ENCODE data around the gene ADAM8. TPM values are rescaled to one million over a fixed set of nuclear protein-coding genes. Genes with fewer than 3 reads are reported as not detected.

The ADAM8 gene
- total RNA-seq, 1 experiment from 2014 or later = 3.7 TPM

GRCh38 chr10:133299224-133299623 is 22.6 kb upstream of the ADAM8 start:
- ChIA-PET POLR2A (no interaction called here), CTCF (interaction anchor here (0.7 kb wide), 1 partner anchor 42 kb away, joined by 4 read pairs; no protein-coding TSS in a partner anchor)
- H3K36me3 ChIP-seq (ENCODE audit: control insufficient read depth, insufficient read depth, low read length) = peaks cover 7% of the 10 kb centered on the region; the same call in 1 of the 2 replicates

GRCh38 chr10:133298466-133298865 is 21.8 kb upstream of the ADAM8 start:
- in situ Hi-C loops (cut with HindIII; ENCODE audit: low pct_unique_long_range_greater_than_20kb, low sequenced_read_pairs) = no loop called here
- no peaks in the 10 kb centered on the region for H3K27me3 ChIP-seq (ENCODE audit: control insufficient read depth, insufficient read depth, low read length)

More at GRCh38 chr10:133299224-133299623, 22.6 kb upstream of the ADAM8 start:
- no peaks in the 10 kb centered on the region for H3K4me1 ChIP-seq (ENCODE audit: control insufficient read depth, insufficient read depth, low read length)
- no peak overlapping the region for H3K27ac ChIP-seq (ENCODE audit: low read length)
- ATAC-seq (no peak), DNase-seq (ENCODE audit: low read depth, low spot score) (no peak)
- no peaks in the 10 kb centered on the region for H3K9me3 ChIP-seq (ENCODE audit: control insufficient read depth, insufficient read depth, low read depth, low read length)
- intact Hi-C loops (cut with micrococcal nuclease; ENCODE audit: unreplicated experiment) (no loop called here), in situ Hi-C loops (cut with HindIII; ENCODE audit: low pct_unique_long_range_greater_than_20kb, low sequenced_read_pairs) (no loop called here)
- BruUV-seq (replicated peaks) = no TSS peak
- TF ChIP-seq POLR2AphosphoS5 (IDR thresholded peaks at IDR 0.05; ENCODE audit: low read depth, low read length) (no peak), SIN3A (IDR thresholded peaks at IDR 0.05; ENCODE audit: borderline replicate concordance, insufficient read depth, low read depth, low read length) (no peak), TCF7L2 (IDR thresholded peaks at IDR 0.05; ENCODE audit: low read depth, low read length) (no peak), REST (IDR thresholded peaks at IDR 0.05; ENCODE audit: insufficient read depth in 1 of 2, low read depth in 2 of 2, low read length in 1 of 2) (no peak), CTCF (IDR thresholded peaks at IDR 0.05) (no peak)
- H3K27me3 ChIP-seq (ENCODE audit: control insufficient read depth, insufficient read depth, low read length) = no peaks in the 10 kb centered on the region
- H3K4me3 ChIP-seq (ENCODE audit: low read depth in 2 of 2, low read length in 2 of 2) = no peak overlapping the region

More at GRCh38 chr10:133298466-133298865, 21.8 kb upstream of the ADAM8 start:
- Histone ChIP-seq H3K9me3 (ENCODE audit: control insufficient read depth, insufficient read depth, low read depth, low read length) (no peaks in the 10 kb centered on the region), H3K4me1 (ENCODE audit: control insufficient read depth, insufficient read depth, low read length) (no peaks in the 10 kb centered on the region), H3K27ac (ENCODE audit: low read length) (no peak overlapping the region), H3K4me3 (ENCODE audit: low read depth in 2 of 2, low read length in 2 of 2) (no peak overlapping the region), H3K36me3 (ENCODE audit: control insufficient read depth, insufficient read depth, low read length) (peaks cover 7% of the 10 kb centered on the region; the same call in 1 of the 2 replicates)
- TF ChIP-seq TCF7L2 (IDR thresholded peaks at IDR 0.05; ENCODE audit: low read depth, low read length) (no peak), REST (IDR thresholded peaks at IDR 0.05; ENCODE audit: insufficient read depth in 1 of 2, low read depth in 2 of 2, low read length in 1 of 2) (no peak), CTCF (IDR thresholded peaks at IDR 0.05) (no peak)
- ChIA-PET CTCF (no interaction called here), POLR2A (no interaction called here)
- DNase-seq (ENCODE audit: low read depth, low spot score) (no peak), ATAC-seq (no peak)
- intact Hi-C loops (cut with micrococcal nuclease; ENCODE audit: unreplicated experiment) = no loop called here
- no TSS peak for BruUV-seq (replicated peaks)
